Suprapubic skin (tissue), 4 donors: ENCODE data around the gene ANO4. TPM values are rescaled to one million over a fixed set of nuclear protein-coding genes. Genes with fewer than 3 reads are reported as not detected.

Source experiments
- DNase-seq, 2 donors: peaks; one replicate each; pipeline ENCODE4 v3.0.0-alpha.2; 2019; ENCODE audit warnings: low spot score in 2 of 2
- H3K27ac ChIP-seq: fragments of 200-600 bp; sonication (generic); one replicate; pipeline ENCODE4 v1.5.1; 2019
- H3K27me3 ChIP-seq: fragments of 200-600 bp; sonication (generic); one replicate; pipeline ENCODE4 v1.5.1; 2019
- H3K36me3 ChIP-seq: fragments of 200-600 bp; sonication (generic); one replicate; pipeline ENCODE4 v1.5.1; 2019
- H3K4me1 ChIP-seq: fragments of 200-600 bp; sonication (generic); one replicate; pipeline ENCODE4 v1.5.1; 2019
- H3K4me3 ChIP-seq: fragments of 200-600 bp; sonication (generic); one replicate; pipeline ENCODE4 v1.5.1; 2019; ENCODE audit warnings: mild to moderate bottlenecking
- H3K9me3 ChIP-seq: fragments of 200-600 bp; sonication (generic); one replicate; pipeline ENCODE4 v1.5.1; 2019
- EP300 ChIP-seq: sonication (generic); formaldehyde crosslinking; IDR thresholded peaks from one replicate; pipeline ENCODE4 v1.6.1; 2017; ENCODE audit warnings: antibody characterized with exemption
- POLR2A ChIP-seq, 2 donors: fragments of 450-650 bp; IDR thresholded peaks; one replicate each; pipeline ENCODE4 v1.6.1; 2017; ENCODE audit warnings: antibody characterized with exemption in 2 of 2, mild to moderate bottlenecking in 2 of 2, moderate library complexity in 2 of 2
- POLR2AphosphoS5 ChIP-seq, 3 donors: sonication (generic); formaldehyde crosslinking; IDR thresholded peaks; one replicate each; pipeline ENCODE4 v1.6.1; 2017; ENCODE audit warnings: antibody characterized with exemption in 3 of 3
- WGBS: methylation state at CpG from one replicate; pipeline ENCODE4 v1.1.5; 2018; 5-methylcytosine and 5-hydroxymethylcytosine counted together
- total RNA-seq, 4 donors: library from RNA; depleted of rRNA; stranded (reverse); fragments of >200 nt; gene quantifications; one replicate each; pipeline ENCODE4 v1.1.0, GENCODE V29; 2016
- TF ChIP-seq, protein P1 (sequence below), 2 donors: fragments of 200-600 bp in 1 of 2; fragments of 450-650 bp in 1 of 2; sonication (generic) in 1 of 2; IDR thresholded peaks; one replicate each; pipeline ENCODE4 v1.5.1; 2016 to 2019; ENCODE audit warnings: antibody characterized with exemption in 2 of 2, mild to moderate bottlenecking in 1 of 2, moderate library complexity in 1 of 2

Gene ANO4
- total RNA-seq, 4 donors from 2014 or later = 0.30 to 1.2 TPM; not detected in 2

DNA sequence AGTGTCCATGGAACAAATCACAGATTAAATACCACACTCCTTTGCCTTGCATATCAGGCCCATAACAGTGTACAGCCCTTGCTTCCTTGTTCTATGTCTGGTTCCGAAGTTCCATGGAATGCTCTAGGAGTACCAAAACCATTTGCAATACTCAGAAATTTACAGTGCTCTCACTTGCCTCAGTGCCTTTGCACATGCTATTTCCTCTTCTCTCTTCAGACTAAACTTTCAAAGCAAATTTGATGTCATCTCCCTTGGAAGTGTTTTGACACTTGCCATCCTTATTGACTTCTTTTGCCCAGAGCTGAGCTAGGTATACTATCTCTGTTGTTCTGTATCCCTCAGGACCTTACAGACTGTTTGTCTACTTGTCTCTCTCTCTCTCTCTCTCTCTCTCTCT, 6.1 kb downstream of the ANO4 start:
- H3K36me3 ChIP-seq = no peaks in the 10 kb centered on the region
- no peak overlapping the region for H3K4me3 ChIP-seq
- H3K27me3 ChIP-seq = no peaks in the 10 kb centered on the region
- 89% methylated on average over 1 of the region's 1 CpG for WGBS
- no peaks in the 10 kb centered on the region for H3K9me3 ChIP-seq
- TF ChIP-seq, protein P1, sequence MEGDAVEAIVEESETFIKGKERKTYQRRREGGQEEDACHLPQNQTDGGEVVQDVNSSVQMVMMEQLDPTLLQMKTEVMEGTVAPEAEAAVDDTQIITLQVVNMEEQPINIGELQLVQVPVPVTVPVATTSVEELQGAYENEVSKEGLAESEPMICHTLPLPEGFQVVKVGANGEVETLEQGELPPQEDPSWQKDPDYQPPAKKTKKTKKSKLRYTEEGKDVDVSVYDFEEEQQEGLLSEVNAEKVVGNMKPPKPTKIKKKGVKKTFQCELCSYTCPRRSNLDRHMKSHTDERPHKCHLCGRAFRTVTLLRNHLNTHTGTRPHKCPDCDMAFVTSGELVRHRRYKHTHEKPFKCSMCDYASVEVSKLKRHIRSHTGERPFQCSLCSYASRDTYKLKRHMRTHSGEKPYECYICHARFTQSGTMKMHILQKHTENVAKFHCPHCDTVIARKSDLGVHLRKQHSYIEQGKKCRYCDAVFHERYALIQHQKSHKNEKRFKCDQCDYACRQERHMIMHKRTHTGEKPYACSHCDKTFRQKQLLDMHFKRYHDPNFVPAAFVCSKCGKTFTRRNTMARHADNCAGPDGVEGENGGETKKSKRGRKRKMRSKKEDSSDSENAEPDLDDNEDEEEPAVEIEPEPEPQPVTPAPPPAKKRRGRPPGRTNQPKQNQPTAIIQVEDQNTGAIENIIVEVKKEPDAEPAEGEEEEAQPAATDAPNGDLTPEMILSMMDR (IDR thresholded peaks at IDR 0.05) = no peak
- no peak for TF ChIP-seq POLR2AphosphoS5 (IDR thresholded peaks at IDR 0.05)
- H3K27ac ChIP-seq = no peak overlapping the region
- no peaks in the 10 kb centered on the region for H3K4me1 ChIP-seq
- DNase-seq = no peak

DNA sequence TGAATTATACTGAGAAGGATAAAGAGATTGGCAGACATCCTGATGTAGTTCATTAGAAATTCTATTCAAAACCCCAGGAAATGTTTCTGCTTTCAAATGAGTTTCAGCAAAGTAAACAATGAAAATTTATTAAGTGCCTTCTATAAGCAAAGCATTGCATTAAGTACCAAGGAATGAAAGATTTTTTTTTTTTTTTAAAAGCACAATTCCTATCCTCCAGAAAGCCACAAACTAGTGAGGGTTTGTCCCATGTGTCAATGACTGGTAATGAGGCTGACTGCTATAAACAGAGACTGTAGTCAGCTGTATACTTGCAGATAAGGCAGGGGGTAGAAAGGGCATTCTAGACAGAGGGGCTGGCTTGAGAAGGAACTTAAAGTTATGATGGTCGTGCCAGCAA, 6.7 kb downstream of the ANO4 start:
- no peaks in the 10 kb centered on the region for H3K27me3 ChIP-seq
- DNase-seq = no peak
- WGBS = 5% methylated on average over 1 of the region's 1 CpG
- no peak overlapping the region for H3K4me3 ChIP-seq
- no peaks in the 10 kb centered on the region for H3K36me3 ChIP-seq
- H3K27ac ChIP-seq = no peak overlapping the region
- no peaks in the 10 kb centered on the region for H3K4me1 ChIP-seq
- H3K9me3 ChIP-seq = no peaks in the 10 kb centered on the region
- TF ChIP-seq, protein P1 (IDR thresholded peaks at IDR 0.05) = no peak
- TF ChIP-seq POLR2A (IDR thresholded peaks at IDR 0.05) (no peak), POLR2AphosphoS5 (IDR thresholded peaks at IDR 0.05) (no peak)

DNA sequence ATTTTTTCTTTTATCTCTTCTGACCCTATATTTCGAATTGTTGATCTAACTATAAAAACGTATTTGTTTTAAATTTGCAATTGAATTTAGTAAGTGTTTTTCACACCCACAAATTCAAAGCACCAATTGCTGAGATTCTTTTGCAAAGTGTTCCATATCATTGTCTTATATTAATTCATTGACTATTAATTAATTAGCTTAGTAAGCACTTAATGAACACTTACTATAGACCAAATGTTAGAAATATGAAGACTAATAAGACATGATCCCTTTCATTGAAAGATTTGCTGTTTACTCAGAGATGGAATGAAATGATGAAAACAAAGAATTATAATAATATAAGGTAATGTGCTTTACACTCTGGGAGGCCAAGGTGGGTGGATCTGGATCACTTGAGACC, 14.2 kb downstream of the ANO4 start:
- Histone ChIP-seq H3K9me3 (no peaks in the 10 kb centered on the region), H3K4me1 (no peaks in the 10 kb centered on the region), H3K27me3 (no peaks in the 10 kb centered on the region), H3K4me3 (no peak overlapping the region), H3K36me3 (no peaks in the 10 kb centered on the region), H3K27ac (no peak overlapping the region)
- WGBS = 79% methylated on average over 2 of the region's 2 CpGs
- TF ChIP-seq POLR2A (IDR thresholded peaks at IDR 0.05) (no peak), POLR2AphosphoS5 (IDR thresholded peaks at IDR 0.05) (no peak), EP300 (no peak)
- TF ChIP-seq, protein P1 (IDR thresholded peaks at IDR 0.05) = no peak
- DNase-seq = no peak

DNA sequence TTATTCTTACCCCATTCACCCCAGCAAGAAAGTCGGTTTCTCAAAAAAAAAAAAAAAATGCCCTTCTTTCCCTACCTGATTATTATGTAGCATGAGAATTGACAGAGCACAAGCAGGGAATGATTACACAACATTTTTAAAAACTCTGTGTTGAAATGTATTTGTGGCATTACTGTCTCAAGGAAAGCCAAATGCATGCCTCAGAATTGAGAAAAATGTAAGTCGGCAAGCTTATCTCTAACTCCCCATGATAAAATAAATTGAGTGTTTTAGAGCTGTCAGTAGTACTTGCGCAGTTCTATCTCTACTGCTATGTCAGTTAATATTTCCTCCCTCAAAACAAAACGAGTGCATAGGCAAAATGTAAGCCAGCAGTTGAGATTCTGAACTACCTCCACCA, 25.7 kb downstream of the ANO4 start:
- WGBS = 68% methylated on average over 4 of the region's 4 CpGs
- no peaks in the 10 kb centered on the region for H3K4me1 ChIP-seq

DNA sequence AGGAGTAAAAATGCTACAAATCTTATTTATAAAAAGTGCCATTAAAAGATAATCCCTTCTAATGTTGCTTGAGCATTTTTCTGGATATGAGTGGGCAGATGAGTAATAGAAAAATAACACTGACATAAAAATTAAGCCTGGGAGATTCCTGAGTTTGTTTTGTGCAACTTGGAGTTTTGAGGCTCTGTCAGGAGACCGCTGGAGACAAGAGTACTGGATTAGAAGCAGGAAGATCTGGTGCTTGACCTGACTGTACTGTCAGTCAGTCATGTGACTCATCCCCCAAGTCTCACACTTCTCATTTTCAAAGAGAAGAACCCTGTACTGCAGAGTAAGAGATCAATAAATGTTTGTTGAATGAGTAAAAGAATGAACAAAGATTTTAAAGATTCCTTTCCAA, 29.4 kb downstream of the ANO4 start:
- H3K9me3 ChIP-seq = no peaks in the 10 kb centered on the region
- H3K36me3 ChIP-seq = no peaks in the 10 kb centered on the region
- WGBS = 54% methylated on average over 1 of the region's 1 CpG
- H3K27ac ChIP-seq = no peak overlapping the region
- no peak for DNase-seq
- no peaks in the 10 kb centered on the region for H3K27me3 ChIP-seq
- TF ChIP-seq, protein P1 (IDR thresholded peaks at IDR 0.05) = no peak
- no peak for TF ChIP-seq EP300
- TF ChIP-seq POLR2AphosphoS5 (IDR thresholded peaks at IDR 0.05) = no peak
- TF ChIP-seq POLR2A (IDR thresholded peaks at IDR 0.05) = no peak
- no peaks in the 10 kb centered on the region for H3K4me1 ChIP-seq
- H3K4me3 ChIP-seq = no peak overlapping the region

More for the DNA sequence above, 25.7 kb downstream of the ANO4 start:
- Histone ChIP-seq H3K4me3 (no peak overlapping the region), H3K36me3 (no peaks in the 10 kb centered on the region), H3K9me3 (no peaks in the 10 kb centered on the region), H3K27me3 (no peaks in the 10 kb centered on the region), H3K27ac (no peak overlapping the region)
- TF ChIP-seq, protein P1 (IDR thresholded peaks at IDR 0.05) = no peak
- TF ChIP-seq POLR2AphosphoS5 (IDR thresholded peaks at IDR 0.05) (no peak), POLR2A (IDR thresholded peaks at IDR 0.05) (no peak), EP300 (no peak)
- DNase-seq = no peak
